Fibroblast of lung (primary cell): Measurements from ENCODE around the gene SH2D2A.

Experiments used
- CTCF ChIP-seq, 2 donors: IDR thresholded peaks in 1 of 2; conservative IDR thresholded peaks in 1 of 2; 1 replicate in 1 of 2; 2 replicates in 1 of 2; pipeline ENCODE4 v1.5.1; 2011 to 2012; ENCODE audit warnings: low read length in 2 of 2, control low read depth in 1 of 2, inconsistent platforms in 1 of 2, low read depth in 1 of 2, mild to moderate bottlenecking in 1 of 2
- EZH2 ChIP-seq: IDR thresholded peaks from 2 replicates; pipeline ENCODE4 v1.5.1; 2012; ENCODE audit warnings: low read length, control low read depth, mild to moderate bottlenecking; ENCODE audit errors: missing control alignments

- TF ChIP-seq CTCF (conservative IDR thresholded peaks at IDR 0.05 in 1 of 2, IDR thresholded peaks at IDR 0.05 in 1 of 2; ENCODE audit: low read depth in 1 of 2, low read length in 2 of 2) (no peak), EZH2 (no peak)
Measured at GRCh38 chr1:156802421-156802935, 14.2 kb downstream of the SH2D2A start.
